GM23338 (cell line): Measurements from ENCODE around the gene SLC38A10. TPM values are rescaled to one million over a fixed set of nuclear protein-coding genes. Genes with fewer than 3 reads are reported as not detected.

Experiments used
- ATAC-seq: fragments of 200-7000 bp; cut with Tn5 transposase; 3 replicates; pipeline ENCODE4 v1.9.1; 2020
- DNase-seq: peaks from one replicate; pipeline ENCODE4 v3.0.0-alpha.2; 2015; ENCODE audit warnings: low spot score
- H2AFZ ChIP-seq: fragments of 200-600 bp; sonication (generic); 2 replicates; pipeline ENCODE4 v1.8.0; 2016; ENCODE audit warnings: antibody characterized with exemption, mild to moderate bottlenecking, moderate library complexity
- H3F3A ChIP-seq: fragments of 200-600 bp; sonication (generic); replicated peaks from 2 replicates; pipeline ENCODE4 v1.8.0; 2017; ENCODE audit warnings: antibody characterized with exemption, mixed run types, low read depth
- H3K27ac ChIP-seq: fragments of 200-600 bp; sonication (generic); 2 replicates; pipeline ENCODE4 v1.6.1; 2016; ENCODE audit warnings: low read depth
- H3K27me3 ChIP-seq: fragments of 200-600 bp; sonication (generic); 2 replicates; pipeline ENCODE4 v1.8.0; 2016; ENCODE audit warnings: mild to moderate bottlenecking, mixed run types, moderate library complexity; ENCODE audit not compliant: insufficient read depth
- H3K36me3 ChIP-seq: fragments of 200-600 bp; sonication (generic); 2 replicates; pipeline ENCODE4 v1.8.0; 2016; ENCODE audit warnings: mild to moderate bottlenecking; ENCODE audit not compliant: insufficient read depth
- H3K4me1 ChIP-seq: fragments of 200-600 bp; sonication (generic); 2 replicates; pipeline ENCODE4 v1.8.0; 2016; ENCODE audit warnings: mild to moderate bottlenecking, moderate library complexity; ENCODE audit not compliant: insufficient read depth
- H3K4me2 ChIP-seq: fragments of 200-600 bp; sonication (generic); 2 replicates; pipeline ENCODE4 v1.7.1; 2017; ENCODE audit warnings: mixed run types
- H3K4me3 ChIP-seq: fragments of 200-600 bp; sonication (generic); 2 replicates; pipeline ENCODE4 v1.6.1; 2016; ENCODE audit warnings: mixed run types
- H3K79me2 ChIP-seq: fragments of 200-600 bp; sonication (generic); replicated peaks from 2 replicates; pipeline ENCODE4 v1.8.0; 2017; ENCODE audit warnings: mild to moderate bottlenecking; ENCODE audit not compliant: insufficient read depth
- H3K9me2 ChIP-seq: fragments of 200-600 bp; sonication (generic); 2 replicates; pipeline ENCODE4 v1.8.0; 2017; ENCODE audit not compliant: insufficient read depth
- H4K20me1 ChIP-seq: fragments of 200-600 bp; sonication (generic); replicated peaks from 2 replicates; pipeline ENCODE4 v1.8.0; 2017; ENCODE audit warnings: mild to moderate bottlenecking; ENCODE audit not compliant: insufficient read depth
- H3K27ac Mint-ChIP-seq: 2 replicates; pipeline ENCODE4 v1.8.0; 2020; ENCODE audit warnings: inconsistent platforms, mild to moderate bottlenecking, moderate library complexity, mixed read lengths
- H3K27me3 Mint-ChIP-seq: 3 replicates; pipeline ENCODE4 v1.8.0; 2022; ENCODE audit warnings: low read depth, mild to moderate bottlenecking, moderate library complexity, mixed read lengths, inconsistent platforms; ENCODE audit not compliant: insufficient read depth, poor library complexity
- H3K36me3 Mint-ChIP-seq: 3 replicates; pipeline ENCODE4 v1.8.0; 2021; ENCODE audit warnings: low read depth, mild to moderate bottlenecking, inconsistent platforms, moderate library complexity, mixed read lengths
- H3K4me1 Mint-ChIP-seq: 3 replicates; pipeline ENCODE4 v1.8.0; 2020; ENCODE audit warnings: mild to moderate bottlenecking, inconsistent platforms, mixed read lengths
- H3K4me3 Mint-ChIP-seq: 3 replicates; pipeline ENCODE4 v1.8.0; 2021; ENCODE audit warnings: moderate library complexity, mild to moderate bottlenecking, inconsistent platforms, mixed read lengths
- H3K9me3 Mint-ChIP-seq: 3 replicates; pipeline ENCODE4 v1.8.0; 2020; ENCODE audit warnings: moderate library complexity, mild to moderate bottlenecking, inconsistent platforms, mixed read lengths
- EZH2 ChIP-seq: fragments of 200-600 bp; sonication (generic); IDR thresholded peaks from one replicate; pipeline ENCODE4 v1.8.0; 2017; ENCODE audit warnings: antibody characterized with exemption, mild to moderate bottlenecking, low read depth; ENCODE audit not compliant: unreplicated experiment
- JUNB ChIP-seq: IDR thresholded peaks from one replicate; pipeline ENCODE4 v1.6.1; 2016; ENCODE audit warnings: antibody characterized with exemption; ENCODE audit not compliant: unreplicated experiment
- POLR2AphosphoS5 ChIP-seq: IDR thresholded peaks from 2 replicates; pipeline ENCODE4 v1.6.1; 2016; ENCODE audit warnings: antibody characterized with exemption, low read depth
- STAT1 ChIP-seq: IDR thresholded peaks from one replicate; pipeline ENCODE4 v1.6.1; 2016; ENCODE audit warnings: antibody characterized with exemption; ENCODE audit not compliant: unreplicated experiment
- polyA plus RNA-seq: library from polyadenylated mRNA; unstranded; fragments of >200 nt; fragmentation: Nextera tagmentation; extraction: Ambion mirVana; gene quantifications from 2 replicates; pipeline ENCODE4 v1.2.1, GENCODE V29; 2016
- total RNA-seq: library from RNA; depleted of rRNA; stranded (reverse); fragments of >200 nt; shearing (Covaris generic); gene quantifications from 2 replicates; pipeline ENCODE4 v1.2.3, GENCODE V29; 2014
- TF ChIP-seq, protein P1 (sequence below): fragments of 250-450 bp; sonication (Bioruptor Pico); IDR thresholded peaks from 2 replicates; pipeline ENCODE4 v1.5.0; 2020; ENCODE audit warnings: mild to moderate bottlenecking, moderate library complexity
- TF ChIP-seq, protein P2 (sequence below): IDR thresholded peaks from one replicate; pipeline ENCODE4 v1.6.1; 2018; ENCODE audit warnings: antibody characterized with exemption; ENCODE audit not compliant: unreplicated experiment
- TF ChIP-seq, protein P3 (sequence below): IDR thresholded peaks from 2 replicates; pipeline ENCODE4 v1.6.1; 2016; ENCODE audit warnings: antibody characterized with exemption

Gene SLC38A10
- total and polyA plus RNA-seq, 2 experiments from 2014 or later: 17.1 to 55.8 TPM

DNA sequence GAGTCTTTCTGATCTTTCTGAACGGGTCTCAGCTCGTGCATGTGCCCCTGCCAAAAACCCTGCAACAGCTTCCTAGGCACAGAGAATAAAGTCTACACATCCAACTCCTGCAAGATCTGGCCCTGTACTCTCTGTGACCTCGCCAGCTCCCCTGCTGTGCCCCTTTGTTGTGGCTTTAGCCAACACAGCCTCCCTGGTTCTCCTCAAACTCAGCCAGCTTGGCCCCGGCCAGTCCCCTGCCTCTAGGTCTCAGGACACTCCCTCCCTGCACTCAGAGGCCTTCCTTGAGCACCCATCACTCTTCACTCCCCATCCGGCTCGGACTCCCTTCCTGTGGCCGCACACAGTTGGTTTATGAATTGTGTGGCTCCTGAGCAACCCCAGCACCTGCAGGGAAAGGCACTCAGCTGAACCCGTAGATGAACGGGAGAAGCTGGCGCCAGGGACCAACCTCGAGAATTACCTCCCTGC lies 73.7 kb downstream of the SLC38A10 start (continued):
- TF ChIP-seq, protein P1, sequence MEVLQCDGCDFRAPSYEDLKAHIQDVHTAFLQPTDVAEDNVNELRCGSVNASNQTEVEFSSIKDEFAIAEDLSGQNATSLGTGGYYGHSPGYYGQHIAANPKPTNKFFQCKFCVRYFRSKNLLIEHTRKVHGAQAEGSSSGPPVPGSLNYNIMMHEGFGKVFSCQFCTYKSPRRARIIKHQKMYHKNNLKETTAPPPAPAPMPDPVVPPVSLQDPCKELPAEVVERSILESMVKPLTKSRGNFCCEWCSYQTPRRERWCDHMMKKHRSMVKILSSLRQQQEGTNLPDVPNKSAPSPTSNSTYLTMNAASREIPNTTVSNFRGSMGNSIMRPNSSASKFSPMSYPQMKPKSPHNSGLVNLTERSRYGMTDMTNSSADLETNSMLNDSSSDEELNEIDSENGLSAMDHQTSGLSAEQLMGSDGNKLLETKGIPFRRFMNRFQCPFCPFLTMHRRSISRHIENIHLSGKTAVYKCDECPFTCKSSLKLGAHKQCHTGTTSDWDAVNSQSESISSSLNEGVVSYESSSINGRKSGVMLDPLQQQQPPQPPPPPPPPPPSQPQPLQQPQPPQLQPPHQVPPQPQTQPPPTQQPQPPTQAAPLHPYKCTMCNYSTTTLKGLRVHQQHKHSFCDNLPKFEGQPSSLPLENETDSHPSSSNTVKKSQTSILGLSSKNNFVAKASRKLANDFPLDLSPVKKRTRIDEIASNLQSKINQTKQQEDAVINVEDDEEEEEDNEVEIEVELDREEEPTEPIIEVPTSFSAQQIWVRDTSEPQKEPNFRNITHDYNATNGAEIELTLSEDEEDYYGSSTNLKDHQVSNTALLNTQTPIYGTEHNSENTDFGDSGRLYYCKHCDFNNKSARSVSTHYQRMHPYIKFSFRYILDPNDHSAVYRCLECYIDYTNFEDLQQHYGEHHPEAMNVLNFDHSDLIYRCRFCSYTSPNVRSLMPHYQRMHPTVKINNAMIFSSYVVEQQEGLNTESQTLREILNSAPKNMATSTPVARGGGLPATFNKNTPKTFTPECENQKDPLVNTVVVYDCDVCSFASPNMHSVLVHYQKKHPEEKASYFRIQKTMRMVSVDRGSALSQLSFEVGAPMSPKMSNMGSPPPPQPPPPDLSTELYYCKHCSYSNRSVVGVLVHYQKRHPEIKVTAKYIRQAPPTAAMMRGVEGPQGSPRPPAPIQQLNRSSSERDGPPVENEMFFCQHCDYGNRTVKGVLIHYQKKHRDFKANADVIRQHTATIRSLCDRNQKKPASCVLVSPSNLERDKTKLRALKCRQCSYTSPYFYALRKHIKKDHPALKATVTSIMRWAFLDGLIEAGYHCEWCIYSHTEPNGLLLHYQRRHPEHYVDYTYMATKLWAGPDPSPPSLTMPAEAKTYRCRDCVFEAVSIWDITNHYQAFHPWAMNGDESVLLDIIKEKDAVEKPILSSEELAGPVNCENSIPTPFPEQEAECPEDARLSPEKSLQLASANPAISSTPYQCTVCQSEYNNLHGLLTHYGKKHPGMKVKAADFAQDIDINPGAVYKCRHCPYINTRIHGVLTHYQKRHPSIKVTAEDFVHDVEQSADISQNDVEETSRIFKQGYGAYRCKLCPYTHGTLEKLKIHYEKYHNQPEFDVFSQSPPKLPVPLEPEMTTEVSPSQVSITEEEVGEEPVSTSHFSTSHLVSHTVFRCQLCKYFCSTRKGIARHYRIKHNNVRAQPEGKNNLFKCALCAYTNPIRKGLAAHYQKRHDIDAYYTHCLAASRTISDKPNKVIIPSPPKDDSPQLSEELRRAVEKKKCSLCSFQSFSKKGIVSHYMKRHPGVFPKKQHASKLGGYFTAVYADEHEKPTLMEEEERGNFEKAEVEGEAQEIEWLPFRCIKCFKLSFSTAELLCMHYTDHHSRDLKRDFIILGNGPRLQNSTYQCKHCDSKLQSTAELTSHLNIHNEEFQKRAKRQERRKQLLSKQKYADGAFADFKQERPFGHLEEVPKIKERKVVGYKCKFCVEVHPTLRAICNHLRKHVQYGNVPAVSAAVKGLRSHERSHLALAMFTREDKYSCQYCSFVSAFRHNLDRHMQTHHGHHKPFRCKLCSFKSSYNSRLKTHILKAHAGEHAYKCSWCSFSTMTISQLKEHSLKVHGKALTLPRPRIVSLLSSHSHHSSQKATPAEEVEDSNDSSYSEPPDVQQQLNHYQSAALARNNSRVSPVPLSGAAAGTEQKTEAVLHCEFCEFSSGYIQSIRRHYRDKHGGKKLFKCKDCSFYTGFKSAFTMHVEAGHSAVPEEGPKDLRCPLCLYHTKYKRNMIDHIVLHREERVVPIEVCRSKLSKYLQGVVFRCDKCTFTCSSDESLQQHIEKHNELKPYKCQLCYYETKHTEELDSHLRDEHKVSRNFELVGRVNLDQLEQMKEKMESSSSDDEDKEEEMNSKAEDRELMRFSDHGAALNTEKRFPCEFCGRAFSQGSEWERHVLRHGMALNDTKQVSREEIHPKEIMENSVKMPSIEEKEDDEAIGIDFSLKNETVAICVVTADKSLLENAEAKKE (CRISPR knock-in tag): no peak
- no peak for TF ChIP-seq EZH2

DNA sequence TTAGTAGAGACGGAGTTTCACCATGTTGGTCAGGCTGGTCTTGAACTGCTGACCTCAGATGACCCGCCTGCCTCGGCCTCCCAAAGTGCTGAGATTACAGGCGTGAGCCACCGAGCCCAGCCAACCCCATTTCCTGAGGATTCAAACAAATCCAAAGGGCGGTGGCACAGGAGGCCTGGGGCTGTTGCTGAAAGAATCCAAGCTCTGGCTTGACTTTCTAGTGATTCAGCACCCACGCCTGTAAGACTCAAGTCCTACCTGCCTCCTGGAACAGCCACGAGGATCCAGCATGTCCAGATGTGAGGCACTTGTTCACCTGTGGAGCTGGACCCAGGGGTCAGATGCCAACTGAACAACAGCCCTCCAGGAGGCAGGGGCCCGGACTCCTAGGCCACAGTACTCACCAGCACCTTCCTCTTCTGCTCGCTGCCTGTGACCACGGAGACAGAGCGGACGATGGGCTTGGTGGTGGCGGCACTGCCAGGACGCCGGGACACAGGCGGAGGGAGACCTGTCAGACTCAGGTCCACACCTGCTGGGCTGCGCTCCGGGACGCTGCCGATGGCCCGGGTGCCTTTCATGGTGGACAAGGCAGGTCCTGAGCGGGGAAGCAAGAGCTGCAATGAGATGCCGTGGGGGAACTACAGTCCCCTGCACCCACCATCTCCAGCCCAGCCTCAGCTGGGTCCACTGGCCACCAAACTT lies 75.5 kb downstream of the SLC38A10 start:
- H3K9me3 Mint-ChIP-seq: no peaks in the 10 kb centered on the region
- H3K4me1 Mint-ChIP-seq: peaks cover 15% of the 10 kb centered on the region
- H3K27me3 Mint-ChIP-seq: peaks cover 4% of the 10 kb centered on the region
- ATAC-seq (no peak), DNase-seq (no peak)
- no peaks in the 10 kb centered on the region for H3K9me2 ChIP-seq
- no peak overlapping the region for H3K4me3 Mint-ChIP-seq
- H3K27ac ChIP-seq: no peak overlapping the region
- H3K36me3 ChIP-seq: no peaks in the 10 kb centered on the region
- H3K79me2 ChIP-seq: peaks cover 42% of the 10 kb centered on the region
- H3K27ac Mint-ChIP-seq: no peak overlapping the region
- no peak overlapping the region for H3K4me2 ChIP-seq
- H3K4me3 ChIP-seq: no peak overlapping the region
- no peak overlapping the region for H2AFZ ChIP-seq
- peaks cover 2% of the 10 kb centered on the region; the same call in 1 of the 2 replicates for H4K20me1 ChIP-seq
- H3K4me1 ChIP-seq: peaks cover 14% of the 10 kb centered on the region
- no peaks in the 10 kb centered on the region; the same call in 1 of the 3 replicates for H3K36me3 Mint-ChIP-seq
- H3K27me3 ChIP-seq: 0 out of 2 replicates have a peak, but pooled peaks cover 3% of the 10 kb centered on the region
- H3F3A ChIP-seq: no peaks in the 10 kb centered on the region
- TF ChIP-seq, protein P2, sequence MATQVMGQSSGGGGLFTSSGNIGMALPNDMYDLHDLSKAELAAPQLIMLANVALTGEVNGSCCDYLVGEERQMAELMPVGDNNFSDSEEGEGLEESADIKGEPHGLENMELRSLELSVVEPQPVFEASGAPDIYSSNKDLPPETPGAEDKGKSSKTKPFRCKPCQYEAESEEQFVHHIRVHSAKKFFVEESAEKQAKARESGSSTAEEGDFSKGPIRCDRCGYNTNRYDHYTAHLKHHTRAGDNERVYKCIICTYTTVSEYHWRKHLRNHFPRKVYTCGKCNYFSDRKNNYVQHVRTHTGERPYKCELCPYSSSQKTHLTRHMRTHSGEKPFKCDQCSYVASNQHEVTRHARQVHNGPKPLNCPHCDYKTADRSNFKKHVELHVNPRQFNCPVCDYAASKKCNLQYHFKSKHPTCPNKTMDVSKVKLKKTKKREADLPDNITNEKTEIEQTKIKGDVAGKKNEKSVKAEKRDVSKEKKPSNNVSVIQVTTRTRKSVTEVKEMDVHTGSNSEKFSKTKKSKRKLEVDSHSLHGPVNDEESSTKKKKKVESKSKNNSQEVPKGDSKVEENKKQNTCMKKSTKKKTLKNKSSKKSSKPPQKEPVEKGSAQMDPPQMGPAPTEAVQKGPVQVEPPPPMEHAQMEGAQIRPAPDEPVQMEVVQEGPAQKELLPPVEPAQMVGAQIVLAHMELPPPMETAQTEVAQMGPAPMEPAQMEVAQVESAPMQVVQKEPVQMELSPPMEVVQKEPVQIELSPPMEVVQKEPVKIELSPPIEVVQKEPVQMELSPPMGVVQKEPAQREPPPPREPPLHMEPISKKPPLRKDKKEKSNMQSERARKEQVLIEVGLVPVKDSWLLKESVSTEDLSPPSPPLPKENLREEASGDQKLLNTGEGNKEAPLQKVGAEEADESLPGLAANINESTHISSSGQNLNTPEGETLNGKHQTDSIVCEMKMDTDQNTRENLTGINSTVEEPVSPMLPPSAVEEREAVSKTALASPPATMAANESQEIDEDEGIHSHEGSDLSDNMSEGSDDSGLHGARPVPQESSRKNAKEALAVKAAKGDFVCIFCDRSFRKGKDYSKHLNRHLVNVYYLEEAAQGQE: no peak
- no peak for TF ChIP-seq JUNB
- TF ChIP-seq, protein P3, sequence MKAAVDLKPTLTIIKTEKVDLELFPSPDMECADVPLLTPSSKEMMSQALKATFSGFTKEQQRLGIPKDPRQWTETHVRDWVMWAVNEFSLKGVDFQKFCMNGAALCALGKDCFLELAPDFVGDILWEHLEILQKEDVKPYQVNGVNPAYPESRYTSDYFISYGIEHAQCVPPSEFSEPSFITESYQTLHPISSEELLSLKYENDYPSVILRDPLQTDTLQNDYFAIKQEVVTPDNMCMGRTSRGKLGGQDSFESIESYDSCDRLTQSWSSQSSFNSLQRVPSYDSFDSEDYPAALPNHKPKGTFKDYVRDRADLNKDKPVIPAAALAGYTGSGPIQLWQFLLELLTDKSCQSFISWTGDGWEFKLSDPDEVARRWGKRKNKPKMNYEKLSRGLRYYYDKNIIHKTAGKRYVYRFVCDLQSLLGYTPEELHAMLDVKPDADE: no peak
- TF ChIP-seq STAT1: no peak
- TF ChIP-seq POLR2AphosphoS5: no peak
